ENCODE results near the gene SLC6A2.

DNA sequence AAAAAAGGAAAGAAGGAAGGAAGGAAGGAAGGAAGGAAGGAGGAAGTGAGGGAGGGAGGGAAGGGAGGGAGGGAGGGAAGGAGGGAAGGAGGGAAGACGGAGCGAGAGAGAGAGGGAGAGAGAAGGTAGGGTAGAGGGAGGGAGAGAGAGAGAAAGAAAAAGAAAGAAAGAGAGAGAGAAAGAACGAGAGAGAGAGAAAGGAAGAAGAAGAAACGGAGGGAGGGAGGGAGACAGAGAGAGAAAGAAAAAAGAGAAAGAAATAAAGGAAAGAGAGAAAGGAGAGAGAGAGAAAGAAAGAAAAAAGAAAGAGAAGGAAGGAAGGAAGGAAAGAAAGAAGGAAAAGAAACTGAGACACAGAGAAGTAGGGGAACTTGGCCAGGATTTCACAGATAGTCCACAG lies 8.4 kb upstream of the SLC6A2 start:
- TF ChIP-seq, protein P1, sequence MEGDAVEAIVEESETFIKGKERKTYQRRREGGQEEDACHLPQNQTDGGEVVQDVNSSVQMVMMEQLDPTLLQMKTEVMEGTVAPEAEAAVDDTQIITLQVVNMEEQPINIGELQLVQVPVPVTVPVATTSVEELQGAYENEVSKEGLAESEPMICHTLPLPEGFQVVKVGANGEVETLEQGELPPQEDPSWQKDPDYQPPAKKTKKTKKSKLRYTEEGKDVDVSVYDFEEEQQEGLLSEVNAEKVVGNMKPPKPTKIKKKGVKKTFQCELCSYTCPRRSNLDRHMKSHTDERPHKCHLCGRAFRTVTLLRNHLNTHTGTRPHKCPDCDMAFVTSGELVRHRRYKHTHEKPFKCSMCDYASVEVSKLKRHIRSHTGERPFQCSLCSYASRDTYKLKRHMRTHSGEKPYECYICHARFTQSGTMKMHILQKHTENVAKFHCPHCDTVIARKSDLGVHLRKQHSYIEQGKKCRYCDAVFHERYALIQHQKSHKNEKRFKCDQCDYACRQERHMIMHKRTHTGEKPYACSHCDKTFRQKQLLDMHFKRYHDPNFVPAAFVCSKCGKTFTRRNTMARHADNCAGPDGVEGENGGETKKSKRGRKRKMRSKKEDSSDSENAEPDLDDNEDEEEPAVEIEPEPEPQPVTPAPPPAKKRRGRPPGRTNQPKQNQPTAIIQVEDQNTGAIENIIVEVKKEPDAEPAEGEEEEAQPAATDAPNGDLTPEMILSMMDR (IDR thresholded peaks at IDR 0.05; ENCODE audit: borderline replicate concordance, extremely low read depth, low read length, poor library complexity, severe bottlenecking): no peak
- no peak for TF ChIP-seq EZH2 (IDR thresholded peaks at IDR 0.05; ENCODE audit: borderline replicate concordance, low read depth, low read length, severe bottlenecking)

All from DND-41 (cell line).